Sigmoid colon (tissue), 7 donors: ENCODE measurements around the gene CYBA. TPM values are rescaled to one million over a fixed set of nuclear protein-coding genes. Genes with fewer than 3 reads are reported as not detected.

Experiments
- DNase-seq: peaks from one replicate; pipeline ENCODE4 v3.0.0-alpha.2; 2019
- H3K27ac ChIP-seq, 4 donors: fragments of 200-600 bp; sonication (generic); one replicate each; pipeline ENCODE4 v1.5.1; 2016 to 2019; ENCODE audit warnings: mild to moderate bottlenecking in 1 of 4
- H3K27me3 ChIP-seq, 3 donors: fragments of 200-600 bp; sonication (generic); one replicate each; pipeline ENCODE4 v1.5.1; 2019; ENCODE audit warnings: mild to moderate bottlenecking in 1 of 3
- H3K36me3 ChIP-seq, 4 donors: fragments of 200-600 bp; sonication (generic); one replicate each; pipeline ENCODE4 v1.5.1; 2016 to 2019
- H3K4me1 ChIP-seq, 4 donors: fragments of 200-600 bp; sonication (generic); one replicate each; pipeline ENCODE4 v1.5.1; 2017 to 2019
- H3K4me3 ChIP-seq, 4 donors: fragments of 200-600 bp; sonication (generic); one replicate each; pipeline ENCODE4 v1.5.1; 2017 to 2019; ENCODE audit warnings: mild to moderate bottlenecking in 2 of 4, moderate library complexity in 1 of 4
- H3K9me3 ChIP-seq, 4 donors: fragments of 200-600 bp in 3 of 4; sonication (generic) in 3 of 4; one replicate each; pipeline versions ENCODE4 v1.5.1 to v1.6.1; 2013 to 2019
- EP300 ChIP-seq, 4 donors: sonication (generic); formaldehyde crosslinking; IDR thresholded peaks; one replicate each; pipeline ENCODE4 v1.6.1; 2017; ENCODE audit warnings: antibody characterized with exemption in 4 of 4
- POLR2A ChIP-seq, 2 donors: fragments of 450-650 bp; IDR thresholded peaks; one replicate each; pipeline ENCODE4 v1.6.1; 2016; ENCODE audit warnings: antibody characterized with exemption in 2 of 2, mild to moderate bottlenecking in 2 of 2, moderate library complexity in 2 of 2
- POLR2AphosphoS5 ChIP-seq, 4 donors: sonication (generic); formaldehyde crosslinking; IDR thresholded peaks; one replicate each; pipeline ENCODE4 v1.6.1; 2017; ENCODE audit warnings: antibody characterized with exemption in 4 of 4
- WGBS, 2 donors: extraction: QIAGEN DNeasy Blood & Tissue Kit; methylation state at CpG; one replicate each; pipeline ENCODE4 v1.1.7; 2013; 5-methylcytosine and 5-hydroxymethylcytosine counted together
- intact Hi-C: fragments of 100-400 bp; cut with DNase I; formaldehyde crosslinking; loops from one replicate; pipeline ENCODE4 v1.15.1; 2023
- polyA plus RNA-seq, 3 donors: library from polyadenylated mRNA; stranded (reverse); fragments of 200-250 nt; gene quantifications; one replicate each; pipeline ENCODE4 v1.2.3, GENCODE V29; 2013
- total RNA-seq, 4 donors: library from RNA; depleted of rRNA; stranded (reverse); fragments of >200 nt; gene quantifications; one replicate each; pipeline ENCODE4 v1.1.0, GENCODE V29; 2016
- TF ChIP-seq, protein P1 (sequence below), 4 experiments: fragments of 450-650 bp in 3 of 4; fragments of 200-600 bp in 1 of 4; IDR thresholded peaks; one replicate each; pipeline ENCODE4 v1.5.1; 2016 to 2019; ENCODE audit warnings: antibody characterized with exemption in 4 of 4, mild to moderate bottlenecking in 3 of 4, moderate library complexity in 2 of 4
- donor health status: healthy with polysubstance abuse.
- donor health status: Bipolar disorder and iron deficiency.
- donor health status: healthy.

Gene CYBA
- total and polyA plus RNA-seq, 7 donors: 63.1 to 429 (median 124) TPM

DNA sequence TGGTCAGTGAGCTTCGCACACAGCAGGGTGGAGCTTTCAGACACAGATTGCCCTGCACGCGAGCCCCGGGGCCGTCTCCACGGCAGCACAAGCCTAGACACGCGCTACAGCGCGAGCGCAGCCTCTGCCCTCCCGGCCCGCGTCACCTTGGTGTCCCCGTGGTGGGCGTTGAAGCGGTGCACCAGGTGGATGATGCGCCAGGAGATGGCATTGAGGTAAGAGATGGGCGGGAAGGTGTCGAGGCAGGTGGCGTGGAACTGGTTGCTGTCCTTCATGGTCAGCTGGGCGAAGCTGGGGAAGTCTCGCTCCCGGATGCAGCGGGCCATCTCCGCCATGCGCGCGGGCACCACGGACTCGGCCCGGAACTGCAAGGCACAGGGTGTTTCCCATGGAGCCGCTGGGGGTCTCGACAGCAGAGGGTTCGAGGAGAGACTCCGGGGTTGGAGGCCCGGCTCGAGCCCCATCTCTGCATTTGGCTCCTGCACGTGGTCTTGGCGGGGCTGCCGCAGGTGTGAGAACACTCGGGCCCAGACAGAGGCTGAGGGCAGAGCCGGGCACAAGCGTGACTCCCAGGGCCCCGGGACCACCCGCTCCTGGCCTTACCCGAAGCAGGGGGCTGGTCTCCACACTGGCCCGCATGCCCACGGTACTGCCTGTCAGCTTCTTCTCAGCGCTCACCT is 4.3 kb upstream of the CYBA start:
- Histone ChIP-seq H3K27ac (no peak overlapping the region), H3K4me3 (no peak overlapping the region), H3K36me3 (peaks cover 0 to 61% (median 4%) of the 10 kb centered on the region in 4 donors), H3K9me3 (no peaks in the 10 kb centered on the region), H3K4me1 (peaks cover 0 to 16% (median 14%) of the 10 kb centered on the region in 4 donors), H3K27me3 (peaks cover 0 to 14% (median 0%) of the 10 kb centered on the region in 3 donors)
- no peak for DNase-seq
- TF ChIP-seq POLR2A (IDR thresholded peaks at IDR 0.05) (no peak), POLR2AphosphoS5 (IDR thresholded peaks at IDR 0.05) (no peak)
- TF ChIP-seq, protein P1, sequence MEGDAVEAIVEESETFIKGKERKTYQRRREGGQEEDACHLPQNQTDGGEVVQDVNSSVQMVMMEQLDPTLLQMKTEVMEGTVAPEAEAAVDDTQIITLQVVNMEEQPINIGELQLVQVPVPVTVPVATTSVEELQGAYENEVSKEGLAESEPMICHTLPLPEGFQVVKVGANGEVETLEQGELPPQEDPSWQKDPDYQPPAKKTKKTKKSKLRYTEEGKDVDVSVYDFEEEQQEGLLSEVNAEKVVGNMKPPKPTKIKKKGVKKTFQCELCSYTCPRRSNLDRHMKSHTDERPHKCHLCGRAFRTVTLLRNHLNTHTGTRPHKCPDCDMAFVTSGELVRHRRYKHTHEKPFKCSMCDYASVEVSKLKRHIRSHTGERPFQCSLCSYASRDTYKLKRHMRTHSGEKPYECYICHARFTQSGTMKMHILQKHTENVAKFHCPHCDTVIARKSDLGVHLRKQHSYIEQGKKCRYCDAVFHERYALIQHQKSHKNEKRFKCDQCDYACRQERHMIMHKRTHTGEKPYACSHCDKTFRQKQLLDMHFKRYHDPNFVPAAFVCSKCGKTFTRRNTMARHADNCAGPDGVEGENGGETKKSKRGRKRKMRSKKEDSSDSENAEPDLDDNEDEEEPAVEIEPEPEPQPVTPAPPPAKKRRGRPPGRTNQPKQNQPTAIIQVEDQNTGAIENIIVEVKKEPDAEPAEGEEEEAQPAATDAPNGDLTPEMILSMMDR (IDR thresholded peaks at IDR 0.05): no peak
- 97% methylated on average over 50 of the region's 50 CpGs for WGBS, 2 donors
- intact Hi-C loops: no loop called here

DNA sequence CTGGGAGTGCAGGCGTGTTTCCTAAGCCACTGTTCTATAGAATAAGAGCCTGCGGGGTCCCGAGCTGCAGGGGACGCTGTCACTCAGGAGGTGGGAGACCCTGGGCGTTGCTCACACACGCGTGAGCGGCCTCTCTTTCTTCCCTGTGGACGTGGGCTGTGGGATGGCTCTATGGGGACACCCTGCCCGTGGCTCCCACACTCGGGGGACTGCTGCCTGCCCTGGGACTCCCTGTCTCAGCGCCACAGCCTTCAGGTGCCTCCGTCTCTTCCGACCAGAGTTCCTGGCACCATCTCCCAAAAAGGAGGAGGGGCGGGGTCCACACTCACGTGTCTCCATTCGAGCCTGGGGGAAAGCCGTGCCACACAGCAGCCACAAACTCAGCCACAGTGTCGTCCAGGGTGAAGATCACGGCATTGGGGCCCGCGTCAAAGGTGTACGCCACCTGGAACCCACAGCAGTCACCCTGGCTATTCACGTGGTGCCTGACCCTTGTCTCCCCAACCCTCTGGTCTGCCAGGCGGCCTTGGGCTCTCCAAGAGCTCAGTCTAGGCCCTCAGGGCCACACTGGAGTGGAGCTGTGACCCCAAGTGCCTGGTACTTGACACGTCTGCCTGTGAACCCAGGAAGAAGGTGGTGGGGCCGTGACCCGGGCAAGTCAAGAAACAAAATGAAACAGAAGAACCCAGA is 3.7 kb upstream of the CYBA start:
- Histone ChIP-seq H3K4me3 (no peak overlapping the region), H3K27ac (no peak overlapping the region), H3K27me3 (peaks cover 0 to 14% (median 0%) of the 10 kb centered on the region in 3 donors), H3K4me1 (peaks cover 0 to 23% (median 20%) of the 10 kb centered on the region in 4 donors), H3K36me3 (peaks cover 0 to 61% (median 4%) of the 10 kb centered on the region in 4 donors), H3K9me3 (no peaks in the 10 kb centered on the region)
- TF ChIP-seq EP300 (IDR thresholded peaks at IDR 0.05): no peak
- TF ChIP-seq, protein P1 (IDR thresholded peaks at IDR 0.05): no peak
- TF ChIP-seq POLR2A (IDR thresholded peaks at IDR 0.05): no peak
- TF ChIP-seq POLR2AphosphoS5 (IDR thresholded peaks at IDR 0.05): no peak
- intact Hi-C loops: no loop called here
- WGBS, 2 donors: 91 to 92% methylated on average over 28 of the region's 28 CpGs
- no peak for DNase-seq

DNA sequence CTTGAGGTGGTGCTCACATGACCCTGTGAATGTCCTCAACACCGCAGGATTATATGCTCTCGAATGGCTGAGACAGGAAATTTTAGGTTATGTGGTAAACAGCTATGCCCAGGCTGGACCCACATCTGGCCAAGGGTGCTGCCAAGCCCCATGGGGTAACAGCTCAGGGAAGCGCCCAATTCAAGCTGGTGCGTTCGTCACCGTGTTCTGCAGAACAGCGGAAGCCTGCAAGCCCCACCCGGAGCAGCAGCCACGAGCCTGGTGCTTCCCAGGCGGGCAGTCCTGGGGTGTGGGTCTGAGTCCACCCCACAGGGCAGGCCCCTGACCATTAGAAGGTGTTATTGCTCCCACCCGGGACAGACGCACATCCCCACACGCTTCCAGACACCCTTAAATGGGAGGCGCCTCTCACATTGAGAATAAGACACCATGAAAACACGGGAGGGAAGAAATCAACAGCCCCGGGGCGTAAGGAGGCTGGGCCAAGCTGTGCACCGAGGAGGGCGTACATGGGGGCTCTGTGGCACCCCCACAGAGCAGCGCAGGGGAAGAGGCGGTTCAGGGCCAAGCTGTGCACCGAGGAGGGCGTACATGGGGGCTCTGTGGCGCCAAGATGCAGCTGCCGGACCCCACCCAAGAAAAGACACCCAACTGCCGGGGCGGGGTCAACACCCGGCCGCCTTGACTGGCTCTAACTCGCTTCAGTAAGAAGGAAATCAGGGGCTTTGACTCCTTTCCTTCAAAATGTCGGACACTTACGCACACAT is 2.9 kb upstream of the CYBA start:
- no peaks in the 10 kb centered on the region for H3K9me3 ChIP-seq
- no peak for DNase-seq
- 87 to 90% methylated on average over 32 of the region's 32 CpGs for WGBS, 2 donors
- H3K27me3 ChIP-seq: peaks cover 0 to 14% (median 0%) of the 10 kb centered on the region in 3 donors
- peaks cover 0 to 61% (median 4%) of the 10 kb centered on the region in 4 donors for H3K36me3 ChIP-seq
- H3K27ac ChIP-seq: no peak overlapping the region
- TF ChIP-seq POLR2A (IDR thresholded peaks at IDR 0.05) (no peak), POLR2AphosphoS5 (IDR thresholded peaks at IDR 0.05) (no peak), EP300 (IDR thresholded peaks at IDR 0.05) (no peak)
- TF ChIP-seq, protein P1 (IDR thresholded peaks at IDR 0.05): no peak
- H3K4me1 ChIP-seq: peaks cover 0 to 24% (median 20%) of the 10 kb centered on the region in 4 donors
- intact Hi-C loops: no loop called here
- H3K4me3 ChIP-seq: no peak overlapping the region

DNA sequence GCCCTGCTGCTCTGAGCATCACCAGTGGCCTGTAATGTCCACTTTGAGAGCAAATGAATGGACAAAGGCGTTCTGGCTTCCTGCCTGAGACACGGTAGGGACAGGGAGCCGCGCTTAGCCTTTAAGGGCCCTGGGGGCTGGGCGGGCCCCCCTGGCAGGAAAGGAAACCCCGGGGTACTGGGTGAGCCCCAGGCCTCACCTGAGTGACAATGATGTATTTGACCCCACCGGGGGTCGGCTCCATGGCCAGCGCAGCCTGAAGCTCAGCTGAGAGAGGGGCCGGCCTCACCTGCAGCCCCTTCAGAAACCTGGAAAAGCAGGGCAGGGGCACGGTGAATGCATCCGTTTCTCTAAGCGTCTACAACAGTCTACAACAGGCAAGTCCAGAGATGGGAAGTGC is 2.2 kb upstream of the CYBA start:
- H3K9me3 ChIP-seq: no peaks in the 10 kb centered on the region
- H3K4me3 ChIP-seq: no peak overlapping the region
- no peak for DNase-seq
- H3K4me1 ChIP-seq: peaks cover 0 to 24% (median 20%) of the 10 kb centered on the region in 4 donors
- no peak overlapping the region for H3K27ac ChIP-seq
- intact Hi-C loops: no loop called here
- TF ChIP-seq POLR2A (IDR thresholded peaks at IDR 0.05): no peak
- TF ChIP-seq EP300 (IDR thresholded peaks at IDR 0.05): no peak
- TF ChIP-seq, protein P1 (IDR thresholded peaks at IDR 0.05): no peak
- no peak for TF ChIP-seq POLR2AphosphoS5 (IDR thresholded peaks at IDR 0.05)
- WGBS, 2 donors: 92 to 94% methylated on average over 13 of the region's 13 CpGs
- H3K36me3 ChIP-seq: peaks cover 0 to 59% (median 4%) of the 10 kb centered on the region in 4 donors
- peaks cover 0 to 14% (median 0%) of the 10 kb centered on the region in 3 donors for H3K27me3 ChIP-seq
